ENCODE results near the gene SMARCA1.
"Not testable (repeated sequence)": the region's sequence is repeated elsewhere in the genome, so short reads cannot be mapped to it uniquely, and the experiment has no call there.

SMARCA1 gene

GRCh38 chrX:129559783-129560182 is 36.5 kb upstream of the SMARCA1 start:
- no peak for TF ChIP-seq CTCF (IDR thresholded peaks at IDR 0.05; ENCODE audit: insufficient read depth, low read depth, low read length, missing control alignments)

GRCh38 chrX:129557844-129558480 is 34.7 kb upstream of the SMARCA1 start:
- no peak for TF ChIP-seq CTCF (IDR thresholded peaks at IDR 0.05; ENCODE audit: insufficient read depth, low read depth, low read length, missing control alignments)
- DNase-seq (ENCODE audit: low read depth) = no peak
- H3K4me3 ChIP-seq (ENCODE audit: low read depth, low read length) = no peak overlapping the region

More at GRCh38 chrX:129559783-129560182, 36.5 kb upstream of the SMARCA1 start:
- DNase-seq (ENCODE audit: low read depth) = no peak
- H3K4me3 ChIP-seq (ENCODE audit: low read depth, low read length) = no peak overlapping the region

GRCh38 chrX:129556806-129557315 is 33.6 kb upstream of the SMARCA1 start:
- no peak for TF ChIP-seq CTCF (IDR thresholded peaks at IDR 0.05; ENCODE audit: insufficient read depth, low read depth, low read length, missing control alignments)
- no peak for DNase-seq (ENCODE audit: low read depth)

GRCh38 chrX:129554816-129555215 is 31.5 kb upstream of the SMARCA1 start:
- not testable (repeated sequence) for DNase-seq (ENCODE audit: low read depth); H3K4me3 ChIP-seq (ENCODE audit: low read depth, low read length)

More at GRCh38 chrX:129556806-129557315, 33.6 kb upstream of the SMARCA1 start:
- H3K4me3 ChIP-seq (ENCODE audit: low read depth, low read length) = no peak overlapping the region

- no peak for TF ChIP-seq CTCF (IDR thresholded peaks at IDR 0.05; ENCODE audit: insufficient read depth, low read depth, low read length, missing control alignments)
- H3K4me3 ChIP-seq (ENCODE audit: low read depth, low read length) = no peak overlapping the region
- peak; percentile 50 for DNase-seq (ENCODE audit: low read depth)
Observed at GRCh38 chrX:129553619-129554288, 30.5 kb upstream of the SMARCA1 start.

GRCh38 chrX:129549124-129549523 is 25.8 kb upstream of the SMARCA1 start:
- DNase-seq (ENCODE audit: low read depth) = no peak
- no peak for TF ChIP-seq CTCF (IDR thresholded peaks at IDR 0.05; ENCODE audit: insufficient read depth, low read depth, low read length, missing control alignments)
- H3K4me3 ChIP-seq (ENCODE audit: low read depth, low read length) = no peak overlapping the region

- no peak for TF ChIP-seq CTCF (IDR thresholded peaks at IDR 0.05; ENCODE audit: insufficient read depth, low read depth, low read length, missing control alignments)
- H3K4me3 ChIP-seq (ENCODE audit: low read depth, low read length) = no peak overlapping the region
- DNase-seq (ENCODE audit: low read depth) = no peak
Observed at GRCh38 chrX:129545408-129545807, 22.1 kb upstream of the SMARCA1 start.

All from GM12865 (cell line).